Vagina (tissue), 2 donors: Measurements from ENCODE around the gene TAF5. TPM values are rescaled to one million over a fixed set of nuclear protein-coding genes. Genes with fewer than 3 reads are reported as not detected.

Experiments used
- DNase-seq, 2 donors: peaks; one replicate each; pipeline ENCODE4 v3.0.0-alpha.2; 2017; ENCODE audit errors: extremely low spot score in 2 of 2
- H3K27ac ChIP-seq: fragments of 200-600 bp; sonication (generic); one replicate; pipeline ENCODE4 v1.5.1; 2019
- H3K27me3 ChIP-seq: fragments of 200-600 bp; sonication (generic); one replicate; pipeline ENCODE4 v1.5.1; 2019
- H3K36me3 ChIP-seq, 2 donors: fragments of 200-600 bp; sonication (generic); one replicate each; pipeline ENCODE4 v1.5.1; 2017 to 2019
- H3K4me1 ChIP-seq: fragments of 200-600 bp; sonication (generic); one replicate; pipeline ENCODE4 v1.5.1; 2019
- H3K4me3 ChIP-seq, 2 donors: fragments of 200-600 bp; sonication (generic); 1 replicate in 1 of 2; 2 replicates in 1 of 2; pipeline ENCODE4 v1.5.1; 2016 to 2019
- H3K9me3 ChIP-seq: fragments of 200-600 bp; sonication (generic); one replicate; pipeline ENCODE4 v1.5.1; 2019
- CTCF ChIP-seq, 3 experiments: fragments of 450-650 bp in 2 of 3; fragments of 200-600 bp in 1 of 3; sonication (generic) in 1 of 3; IDR thresholded peaks; one replicate each; pipeline ENCODE4 v1.5.1; 2017 to 2019; ENCODE audit warnings: antibody characterized with exemption in 3 of 3, mild to moderate bottlenecking in 2 of 3, moderate library complexity in 2 of 3
- POLR2A ChIP-seq, 2 donors: fragments of 450-650 bp; IDR thresholded peaks; one replicate each; pipeline ENCODE4 v1.6.1; 2017; ENCODE audit warnings: antibody characterized with exemption in 2 of 2, mild to moderate bottlenecking in 2 of 2, moderate library complexity in 2 of 2
- POLR2AphosphoS5 ChIP-seq, 2 donors: sonication (generic); formaldehyde crosslinking; IDR thresholded peaks; one replicate each; pipeline ENCODE4 v1.9.0; 2017; ENCODE audit warnings: antibody characterized with exemption in 2 of 2, mild to moderate bottlenecking in 2 of 2, low read depth in 1 of 2; ENCODE audit not compliant: insufficient read depth in 1 of 2
- intact Hi-C: fragments of 100-400 bp; cut with DNase I; formaldehyde crosslinking; loops from one replicate; pipeline ENCODE4 v1.15.1; 2023
- total RNA-seq: library from RNA; depleted of rRNA; stranded (reverse); fragments of >200 nt; gene quantifications from one replicate; pipeline ENCODE4 v1.2.3, GENCODE V29; 2016

The TAF5 gene
- total RNA-seq, 1 donor from 2014 or later: 4.4 TPM

- H3K4me3 ChIP-seq: no peak overlapping the region
- intact Hi-C loops: no loop called here
- H3K36me3 ChIP-seq: peaks cover 3 to 33% of the 10 kb centered on the region in 2 donors
- H3K27ac ChIP-seq: no peak overlapping the region
- no peaks in the 10 kb centered on the region for H3K4me1 ChIP-seq
- H3K27me3 ChIP-seq: no peaks in the 10 kb centered on the region
- DNase-seq: no peak
- TF ChIP-seq CTCF (IDR thresholded peaks at IDR 0.05) (no peak), POLR2AphosphoS5 (IDR thresholded peaks at IDR 0.05; ENCODE audit: insufficient read depth in 1 of 2, low read depth in 1 of 2) (no peak), POLR2A (IDR thresholded peaks at IDR 0.05) (no peak)
- no peaks in the 10 kb centered on the region for H3K9me3 ChIP-seq
Measured at GRCh38 chr10:103382769-103383168, 15.0 kb downstream of the TAF5 start.

- Histone ChIP-seq H3K36me3 (peaks cover 3 to 41% of the 10 kb centered on the region in 2 donors), H3K4me1 (peaks cover 43% of the 10 kb centered on the region), H3K27ac (no peak overlapping the region), H3K4me3 (no peak overlapping the region), H3K27me3 (no peaks in the 10 kb centered on the region), H3K9me3 (no peaks in the 10 kb centered on the region)
- TF ChIP-seq POLR2A (IDR thresholded peaks at IDR 0.05) (no peak), CTCF (IDR thresholded peaks at IDR 0.05) (no peak), POLR2AphosphoS5 (IDR thresholded peaks at IDR 0.05; ENCODE audit: insufficient read depth in 1 of 2, low read depth in 1 of 2) (no peak)
- intact Hi-C loops: no loop called here
- DNase-seq: no peak
Measured at GRCh38 chr10:103394180-103394579, 26.4 kb downstream of the TAF5 start.

DNA sequence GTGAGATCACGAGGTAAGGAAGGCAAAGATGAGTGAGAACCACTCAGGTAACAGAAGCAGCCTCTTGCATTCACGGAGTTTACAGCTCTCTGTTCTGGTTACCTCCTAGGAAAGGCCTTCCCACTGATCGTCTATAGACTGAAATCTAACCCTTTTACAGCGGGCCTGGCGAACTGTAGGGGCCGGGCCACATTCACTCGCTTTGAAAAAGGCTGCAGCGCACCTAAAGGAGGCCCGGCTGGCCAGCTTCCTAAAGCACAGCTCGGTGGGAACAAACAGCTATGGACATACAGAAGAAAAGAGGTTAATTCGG, 27.9 kb downstream of the TAF5 start:
- no peak for DNase-seq
- intact Hi-C loops: no loop called here
- peaks cover 0 to 39% of the 10 kb centered on the region in 2 donors for H3K36me3 ChIP-seq
- H3K9me3 ChIP-seq: no peaks in the 10 kb centered on the region
- peak overlapping the region; percentile 76 for H3K27ac ChIP-seq
- no peaks in the 10 kb centered on the region for H3K27me3 ChIP-seq
- peaks cover 43% of the 10 kb centered on the region for H3K4me1 ChIP-seq
- TF ChIP-seq POLR2AphosphoS5 (IDR thresholded peaks at IDR 0.05; ENCODE audit: insufficient read depth in 1 of 2, low read depth in 1 of 2) (no peak), CTCF (IDR thresholded peaks at IDR 0.05) (no peak), POLR2A (IDR thresholded peaks at IDR 0.05) (no peak)
- peak overlapping the region; percentile 68 to 79 for H3K4me3 ChIP-seq

DNA sequence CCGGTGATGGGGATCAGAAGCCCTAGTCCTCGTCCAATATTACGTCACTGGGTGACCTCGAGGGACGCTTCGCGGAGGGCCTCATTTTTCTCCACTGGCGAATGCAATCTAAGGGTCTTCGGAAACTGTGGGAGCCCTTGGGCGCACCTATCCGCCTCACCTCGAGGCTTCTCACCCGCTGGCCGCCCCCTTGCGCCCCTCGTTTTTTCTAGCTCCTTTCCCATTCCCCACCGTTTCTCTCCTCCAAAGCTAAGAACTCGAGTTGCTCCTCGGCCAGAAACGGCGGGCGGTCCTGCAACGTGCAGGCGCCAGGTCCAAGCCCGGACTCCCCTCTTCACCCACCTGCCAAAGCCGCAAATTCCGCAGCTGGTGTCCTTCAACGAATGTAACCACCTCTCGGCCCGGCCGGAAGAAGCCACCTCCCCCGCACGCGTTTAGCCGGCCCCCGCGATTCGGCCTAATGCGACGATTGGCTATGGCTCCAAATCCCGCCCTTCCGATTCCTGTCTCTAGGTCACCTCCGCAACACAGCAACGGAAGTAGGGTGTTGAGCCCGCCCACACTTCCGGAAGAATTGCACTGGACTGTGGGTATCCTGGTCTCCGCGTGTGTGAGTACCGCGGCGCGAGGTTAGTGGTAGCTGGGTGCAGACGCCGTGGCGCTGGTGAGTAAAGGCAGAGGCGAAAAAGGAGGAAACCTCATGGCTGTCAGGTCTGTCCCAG, 28.5 kb downstream of the TAF5 start, which contains the start of the genes ATP5MK and PDCD11:
Gene ATP5MK (minus strand): TSS at position 409 of the 722 bp plus-strand sequence. CDS start 4,018 bp downstream, outside the sequence.
Gene PDCD11 (plus strand): TSS at position 560 of the 722 bp plus-strand sequence. CDS start 1,801 bp downstream, outside the sequence.
- H3K27ac ChIP-seq: peak within 1 kb of the TSS; percentile 76
- peaks cover 43% of the 10 kb centered on the region for H3K4me1 ChIP-seq
- intact Hi-C loops: no loop called here
- TF ChIP-seq CTCF (IDR thresholded peaks at IDR 0.05) (no peak), POLR2A (IDR thresholded peaks at IDR 0.05) (peak in 1 of 2 donors; percentile 9), POLR2AphosphoS5 (IDR thresholded peaks at IDR 0.05; ENCODE audit: insufficient read depth in 1 of 2, low read depth in 1 of 2) (peak; percentile 88 to 97)
- H3K4me3 ChIP-seq: peak within 1 kb of the TSS; percentile 68 to 79
- peaks cover 0 to 39% of the 10 kb centered on the region in 2 donors for H3K36me3 ChIP-seq
- DNase-seq: peak in 1 of 2 donors; percentile 98
- no peaks in the 10 kb centered on the region for H3K27me3 ChIP-seq
- no peaks in the 10 kb centered on the region for H3K9me3 ChIP-seq

GRCh38 chr10:103396789-103397087, 29.0 kb downstream of the TAF5 start:
- no peak for DNase-seq
- intact Hi-C loops: no loop called here
- peak overlapping the region; percentile 68 to 79 for H3K4me3 ChIP-seq
- peaks cover 43% of the 10 kb centered on the region for H3K4me1 ChIP-seq
- H3K27me3 ChIP-seq: no peaks in the 10 kb centered on the region
- peak overlapping the region; percentile 12 for H3K27ac ChIP-seq
- no peak for TF ChIP-seq CTCF (IDR thresholded peaks at IDR 0.05)
- TF ChIP-seq POLR2AphosphoS5 (IDR thresholded peaks at IDR 0.05; ENCODE audit: insufficient read depth in 1 of 2, low read depth in 1 of 2): no peak
- no peak for TF ChIP-seq POLR2A (IDR thresholded peaks at IDR 0.05)
- no peaks in the 10 kb centered on the region for H3K9me3 ChIP-seq
- H3K36me3 ChIP-seq: peaks cover 0 to 39% of the 10 kb centered on the region in 2 donors
